ENCODE data around the gene GIPC3.

- no peak for TF ChIP-seq REST (IDR thresholded peaks at IDR 0.05; ENCODE audit: insufficient read depth in 1 of 2, low read depth in 2 of 2, low read length in 2 of 2)
- TF ChIP-seq POLR2AphosphoS5 (IDR thresholded peaks at IDR 0.05; ENCODE audit: low read depth, low read length), result no peak
Observed at GRCh38 chr19:3634496-3635045, 49.3 kb downstream of the GIPC3 start.

Data from PFSK-1 (cell line).